Calu3 (cell line): ENCODE results near the gene PLAGL1. TPM values are rescaled to one million over a fixed set of nuclear protein-coding genes. Genes with fewer than 3 reads are reported as not detected.
"Not testable (repeated sequence)": the region's sequence is repeated elsewhere in the genome, so short reads cannot be mapped to it uniquely, and the experiment has no call there.

Source experiments
- BruUV-seq: library from RNA; stranded (reverse); fragments of 400-500 nt; replicated peaks from 2 replicates; lab custom pipeline; 2021; lab: Mats Ljungman, UMichigan
- CTCF ChIA-PET: fragments of 300-600 bp; sonication (Branson Sonifier 250); formaldehyde crosslinking; loops from one replicate; lab custom pipeline; 2022; ENCODE audit warnings: antibody characterized with exemption; lab: Charles Lee
- DNase-seq: peaks from one replicate; pipeline ENCODE4 v3.0.0; 2022
- H3K27ac Mint-ChIP-seq: one replicate; pipeline ENCODE4 v1.8.0; 2022; ENCODE audit warnings: mixed read lengths; ENCODE audit not compliant: unreplicated experiment
- H3K27me3 Mint-ChIP-seq: one replicate; pipeline ENCODE4 v1.8.0; 2022; ENCODE audit warnings: mixed read lengths; ENCODE audit not compliant: unreplicated experiment
- H3K36me3 Mint-ChIP-seq: one replicate; pipeline ENCODE4 v1.8.0; 2022; ENCODE audit warnings: mild to moderate bottlenecking, moderate library complexity, mixed read lengths; ENCODE audit not compliant: insufficient read depth, unreplicated experiment
- H3K4me1 Mint-ChIP-seq: one replicate; pipeline ENCODE4 v1.8.0; 2022; ENCODE audit warnings: mild to moderate bottlenecking, low read depth, mixed read lengths; ENCODE audit not compliant: unreplicated experiment
- H3K4me3 Mint-ChIP-seq: one replicate; pipeline ENCODE4 v1.8.0; 2022; ENCODE audit warnings: mild to moderate bottlenecking, low read depth, moderate library complexity, mixed read lengths; ENCODE audit not compliant: unreplicated experiment
- H3K9me3 Mint-ChIP-seq: one replicate; pipeline ENCODE4 v1.8.0; 2022; ENCODE audit warnings: low read depth, mixed read lengths; ENCODE audit not compliant: unreplicated experiment
- CTCF ChIP-seq: fragments of 200-600 bp; IDR thresholded peaks from one replicate; pipeline ENCODE4 v1.8.0; 2022; ENCODE audit warnings: antibody characterized with exemption; ENCODE audit not compliant: unreplicated experiment
- intact Hi-C: fragments of 100-400 bp; cut with micrococcal nuclease; formaldehyde crosslinking; loops from one replicate; pipeline ENCODE4 v1.10.0; 2022; ENCODE audit not compliant: unreplicated experiment
- total RNA-seq: library from RNA; stranded (reverse); gene quantifications from 2 replicates; pipeline ENCODE4 v1.2.3, GENCODE V29; 2022

Gene PLAGL1
- total RNA-seq, 1 experiment from 2014 or later, result 9.8 TPM

- intact Hi-C loops, result loop anchor here (1.0 kb wide), 2 partner anchors 73 to 438 kb away; no protein-coding TSS in a partner anchor
- TF ChIP-seq CTCF, result peak; percentile 71
- CTCF ChIA-PET, result interaction anchor here (0.6 to 2.1 kb wide), 4 partner anchors 70 to 484 kb away, joined by 5 to 12 read pairs (median 7); no protein-coding TSS in a partner anchor
- no peaks in the 10 kb centered on the region for H3K27me3 Mint-ChIP-seq
- H3K9me3 Mint-ChIP-seq, result peaks cover 3% of the 10 kb centered on the region
- peaks cover 4% of the 10 kb centered on the region for H3K36me3 Mint-ChIP-seq
- BruUV-seq, result no TSS peak
- DNase-seq, result peak; percentile 65
- no peak overlapping the region for H3K27ac Mint-ChIP-seq
- no peak overlapping the region for H3K4me3 Mint-ChIP-seq
- peaks cover 10% of the 10 kb centered on the region for H3K4me1 Mint-ChIP-seq
Observed at GRCh38 chr6:144013486-144013909, 5.4 kb upstream of the PLAGL1 start.

GRCh38 chr6:144012534-144012933 lies 4.5 kb upstream of the PLAGL1 start:
- Mint-ChIP-seq H3K27me3 (no peaks in the 10 kb centered on the region), H3K36me3 (peaks cover 4% of the 10 kb centered on the region), H3K4me3 (no peak overlapping the region), H3K4me1 (peaks cover 4% of the 10 kb centered on the region), H3K27ac (no peak overlapping the region), H3K9me3 (peaks cover 3% of the 10 kb centered on the region)
- BruUV-seq, result no TSS peak
- no peak for DNase-seq
- CTCF ChIA-PET, result interaction anchor here (2.1 kb wide), 1 partner anchor 437 kb away, joined by 12 read pairs; no protein-coding TSS in a partner anchor
- intact Hi-C loops, result no loop called here
- TF ChIP-seq CTCF, result no peak

- H3K36me3 Mint-ChIP-seq, H3K4me3 Mint-ChIP-seq: not testable (repeated sequence)
Observed at GRCh38 chr6:144009628-144010027, 1.6 kb upstream of the PLAGL1 start.

GRCh38 chr6:144008846-144009245 lies 787 bp upstream of the PLAGL1 start:
- peak overlapping the region; percentile 69 for H3K4me3 Mint-ChIP-seq
- BruUV-seq, result no TSS peak
- no peaks in the 10 kb centered on the region for H3K27me3 Mint-ChIP-seq
- intact Hi-C loops, result no loop called here
- DNase-seq, result no peak
- no peak for TF ChIP-seq CTCF
- H3K36me3 Mint-ChIP-seq, result peaks cover 4% of the 10 kb centered on the region
- H3K4me1 Mint-ChIP-seq, result peaks cover 8% of the 10 kb centered on the region
- H3K27ac Mint-ChIP-seq, result no peak overlapping the region
- H3K9me3 Mint-ChIP-seq, result peaks cover 3% of the 10 kb centered on the region
- CTCF ChIA-PET, result no interaction called here

More at GRCh38 chr6:144009628-144010027, 1.6 kb upstream of the PLAGL1 start:
- H3K9me3 Mint-ChIP-seq, H3K4me1 Mint-ChIP-seq, intact Hi-C loops, H3K27ac Mint-ChIP-seq, BruUV-seq, CTCF ChIA-PET, DNase-seq, H3K27me3 Mint-ChIP-seq: not testable (repeated sequence)

- H3K36me3 Mint-ChIP-seq, result peaks cover 4% of the 10 kb centered on the region
- H3K4me3 Mint-ChIP-seq, result peak overlapping the region; percentile 69
- no peaks in the 10 kb centered on the region for H3K27me3 Mint-ChIP-seq
- intact Hi-C loops, result no loop called here
- BruUV-seq, result no TSS peak
- no peak for DNase-seq
- TF ChIP-seq CTCF, result no peak
- no peaks in the 10 kb centered on the region for H3K9me3 Mint-ChIP-seq
- no peak overlapping the region for H3K27ac Mint-ChIP-seq
- peaks cover 8% of the 10 kb centered on the region for H3K4me1 Mint-ChIP-seq
- CTCF ChIA-PET, result interaction anchor here (0.6 kb wide), 1 partner anchor 99 kb away, joined by 3 read pairs; no protein-coding TSS in a partner anchor
Observed at GRCh38 chr6:144007478-144008119, 460 bp downstream of the PLAGL1 start.
